Upper lobe of left lung (tissue), 6 donors: Measurements from ENCODE around the gene RPE65. TPM values are rescaled to one million over a fixed set of nuclear protein-coding genes. Genes with fewer than 3 reads are reported as not detected.

Source experiments
- ATAC-seq, 2 donors: fragments of 200-7000 bp; cut with Tn5 transposase; one replicate each; pipeline ENCODE4 v1.9.1; 2022; ENCODE audit warnings: mild to moderate bottlenecking in 2 of 2, moderate library complexity in 2 of 2; ENCODE audit not compliant: low FRiP score in 2 of 2
- DNase-seq, 2 donors: peaks; one replicate each; pipeline ENCODE4 v3.0.0-alpha.2; 2019 to 2020
- H3K27ac ChIP-seq, 4 donors: fragments of 200-600 bp; sonication (generic); one replicate each; pipeline ENCODE4 v1.5.1; 2016 to 2019
- H3K27me3 ChIP-seq, 4 donors: fragments of 200-600 bp; sonication (generic); one replicate each; pipeline ENCODE4 v1.5.1; 2017 to 2019
- H3K36me3 ChIP-seq, 4 donors: fragments of 200-600 bp; sonication (generic); one replicate each; pipeline ENCODE4 v1.5.1; 2016 to 2019
- H3K4me1 ChIP-seq, 4 donors: fragments of 200-600 bp; sonication (generic); one replicate each; pipeline ENCODE4 v1.5.1; 2018 to 2019
- H3K4me3 ChIP-seq, 4 donors: fragments of 200-600 bp; sonication (generic); one replicate each; pipeline ENCODE4 v1.5.1; 2017 to 2019; ENCODE audit warnings: mild to moderate bottlenecking in 2 of 4, moderate library complexity in 1 of 4
- H3K9me3 ChIP-seq, 4 donors: fragments of 200-600 bp; sonication (generic); one replicate each; pipeline ENCODE4 v1.5.1; 2018 to 2019
- CTCF ChIP-seq, 6 experiments: fragments of 450-650 bp in 4 of 6; fragments of 200-600 bp in 2 of 6; sonication (generic) in 2 of 6; IDR thresholded peaks; one replicate each; pipeline ENCODE4 v1.5.1; 2016 to 2019; ENCODE audit warnings: antibody characterized with exemption in 6 of 6
- EP300 ChIP-seq, 4 donors: sonication (generic); formaldehyde crosslinking; IDR thresholded peaks; one replicate each; pipeline ENCODE4 v1.5.1; 2017; ENCODE audit warnings: antibody characterized with exemption in 4 of 4, control low read depth in 2 of 4
- POLR2A ChIP-seq, 4 donors: fragments of 450-650 bp; IDR thresholded peaks; one replicate each; pipeline ENCODE4 v1.5.1; 2016 to 2017; ENCODE audit warnings: antibody characterized with exemption in 4 of 4, mild to moderate bottlenecking in 2 of 4
- POLR2AphosphoS5 ChIP-seq, 2 donors: sonication (generic); formaldehyde crosslinking; IDR thresholded peaks; one replicate each; pipeline ENCODE4 v1.5.1; 2017; ENCODE audit warnings: antibody characterized with exemption in 2 of 2
- WGBS, 2 donors: methylation state at CpG; one replicate each; pipeline ENCODE4 v1.1.5; 2017 to 2018; 5-methylcytosine and 5-hydroxymethylcytosine counted together
- small RNA-seq, 4 donors: library from RNA; depleted of rRNA; stranded (forward); fragments of <200 nt; gene quantifications; one replicate each; pipeline ENCODE3, GENCODE V24; 2016
- total RNA-seq, 6 donors: library from RNA; depleted of rRNA in 4 of 6; stranded (reverse); fragments of >200 nt in 4 of 6; gene quantifications; one replicate each; pipeline versions ENCODE4 v1.1.0 to v1.2.1, GENCODE V29; 2016 to 2021
- donor health status: DM: no; HTN: no; CAD: no; lungs with moderate emphysema.
- donor health status: DM: no; HTN: yes; CAD: no; lungs with severe emphysema.

RPE65 gene
- total RNA-seq, 6 donors from 2014 or later = not detected

DNA sequence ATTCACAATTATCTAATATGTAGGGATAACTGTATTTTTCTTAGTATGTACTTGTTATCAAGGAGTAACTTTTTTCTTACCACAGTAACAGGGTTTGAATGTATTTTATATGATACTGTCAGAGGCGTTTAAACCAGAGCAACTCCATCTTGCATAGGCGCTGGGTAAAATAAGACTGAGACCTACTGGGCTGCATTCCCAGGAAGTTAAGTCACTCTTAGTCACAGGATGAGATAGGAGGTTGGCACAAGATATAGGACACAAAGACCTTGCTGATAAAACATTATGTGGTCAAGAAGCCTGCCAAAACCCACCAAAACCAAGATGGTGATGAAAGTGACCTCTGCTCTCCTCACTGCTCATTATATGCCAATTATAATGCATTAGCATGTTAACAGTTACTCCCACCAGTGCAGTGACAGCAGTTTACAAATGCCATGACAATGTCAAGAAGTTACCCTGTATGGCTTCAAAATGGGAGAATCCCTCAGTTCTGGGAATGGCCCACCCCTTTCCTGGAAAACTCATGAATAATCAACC lies 64.8 kb downstream of the RPE65 start:
- Histone ChIP-seq H3K27me3 (no peaks in the 10 kb centered on the region), H3K36me3 (no peaks in the 10 kb centered on the region), H3K9me3 (no peaks in the 10 kb centered on the region), H3K27ac (no peak overlapping the region), H3K4me3 (no peak overlapping the region), H3K4me1 (peaks cover 0 to 3% (median 0%) of the 10 kb centered on the region in 4 donors)
- DNase-seq (no peak), ATAC-seq (peak in 1 of 2 donors; percentile 61)
- 84 to 89% methylated on average over 2 of the region's 2 CpGs for WGBS, 2 donors
- no peak for TF ChIP-seq EP300 (IDR thresholded peaks at IDR 0.05)
- TF ChIP-seq POLR2A (IDR thresholded peaks at IDR 0.05) = no peak
- no peak for TF ChIP-seq POLR2AphosphoS5 (IDR thresholded peaks at IDR 0.05)
- no peak for TF ChIP-seq CTCF (IDR thresholded peaks at IDR 0.05)

DNA sequence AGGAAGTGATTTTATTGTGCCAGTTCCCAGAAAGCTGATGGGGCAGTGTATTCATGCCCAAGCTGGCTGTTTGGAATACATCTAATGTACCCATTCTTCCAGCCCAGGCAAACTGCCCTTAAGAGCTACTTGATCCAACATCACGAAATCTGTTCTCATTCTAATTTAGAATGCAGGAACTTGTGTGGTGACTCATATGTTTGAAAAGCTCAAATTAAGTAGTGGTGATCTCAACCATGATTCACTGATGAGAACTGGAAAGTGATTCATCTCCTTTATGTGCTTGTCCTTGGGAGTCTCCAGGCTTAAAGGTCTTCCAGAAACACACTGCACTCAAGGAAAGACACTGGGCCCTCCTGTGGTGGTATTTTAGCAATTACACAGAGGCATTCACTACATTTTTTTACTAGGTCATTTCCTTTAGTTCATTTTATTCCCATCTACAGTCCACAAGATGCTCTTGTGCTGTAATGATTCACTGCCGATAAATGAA lies 65.4 kb downstream of the RPE65 start:
- 47 to 57% methylated on average over 2 of the region's 2 CpGs for WGBS, 2 donors
- ATAC-seq = peak; percentile 83 to 98
- no peak for TF ChIP-seq POLR2A (IDR thresholded peaks at IDR 0.05)
- no peak for TF ChIP-seq POLR2AphosphoS5 (IDR thresholded peaks at IDR 0.05)
- TF ChIP-seq CTCF (IDR thresholded peaks at IDR 0.05) = peak in 1 of 6 experiments; percentile 26
- Histone ChIP-seq H3K36me3 (no peaks in the 10 kb centered on the region), H3K27ac (no peak overlapping the region), H3K4me1 (peaks cover 0 to 3% (median 0%) of the 10 kb centered on the region in 4 donors), H3K4me3 (no peak overlapping the region), H3K9me3 (no peaks in the 10 kb centered on the region), H3K27me3 (no peaks in the 10 kb centered on the region)
- no peak for DNase-seq

- Histone ChIP-seq H3K4me1 (peaks cover 0 to 3% (median 0%) of the 10 kb centered on the region in 4 donors), H3K36me3 (no peaks in the 10 kb centered on the region), H3K4me3 (no peak overlapping the region), H3K9me3 (no peaks in the 10 kb centered on the region), H3K27ac (no peak overlapping the region), H3K27me3 (no peaks in the 10 kb centered on the region)
- DNase-seq (no peak), ATAC-seq (no peak)
- 94 to 95% methylated on average over 2 of the region's 2 CpGs for WGBS, 2 donors
- TF ChIP-seq POLR2A (IDR thresholded peaks at IDR 0.05) (no peak), CTCF (IDR thresholded peaks at IDR 0.05) (no peak), EP300 (IDR thresholded peaks at IDR 0.05) (no peak)
Observed at GRCh38 chr1:68383092-68383491, 66.7 kb downstream of the RPE65 start.

DNA sequence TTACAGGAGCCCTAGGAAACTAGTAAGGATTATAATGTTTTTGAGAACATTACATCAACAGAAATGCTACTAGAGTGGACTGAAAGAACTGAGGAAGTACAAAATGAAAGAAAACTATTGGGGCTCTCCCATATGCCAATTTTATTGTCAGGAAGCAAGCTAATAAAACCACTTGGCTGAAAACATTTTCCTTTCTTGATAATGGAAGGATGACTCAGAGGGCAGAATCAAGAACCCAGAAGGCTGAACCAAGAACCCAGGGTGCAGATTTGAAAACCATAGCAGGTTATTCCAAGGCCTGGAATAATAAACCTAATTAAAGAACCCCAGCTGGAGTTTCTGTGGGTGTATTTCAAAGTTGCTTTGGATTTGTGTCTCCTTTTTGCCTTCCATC lies 70.7 kb downstream of the RPE65 start:
- H3K4me1 ChIP-seq = no peaks in the 10 kb centered on the region
- no peaks in the 10 kb centered on the region for H3K27me3 ChIP-seq
- no peaks in the 10 kb centered on the region for H3K9me3 ChIP-seq
- H3K4me3 ChIP-seq = no peak overlapping the region
- ATAC-seq (no peak), DNase-seq (no peak)
- no peaks in the 10 kb centered on the region for H3K36me3 ChIP-seq
- H3K27ac ChIP-seq = no peak overlapping the region
- TF ChIP-seq POLR2A (IDR thresholded peaks at IDR 0.05) = no peak
- TF ChIP-seq EP300 (IDR thresholded peaks at IDR 0.05) = no peak

Small RNA genes lying within 50 kb of the gene (small RNA-seq; reads per million reads assigned to genes)
- gene AL139413.1 = 0 reads per million in 4 donors

Other genes with a start within 250 kb of the RPE65 start
- gene WLS, start 217.4 kb downstream of the RPE65 start, total RNA-seq = 100 to 1,000 TPM in 2 of 6 donors, 10 to 100 TPM in 4; 33.5 to 113 (median 61.3) TPM
- 1 to 10 TPM in 2 of 6 donors, under 1 TPM in 3, not detected in 1; 0.14 to 1.6 (median 0.69) TPM for gene DEPDC1, start 47.1 kb upstream of the RPE65 start, total RNA-seq